H4 (cell line): ENCODE measurements around the gene LCE1E. TPM values are rescaled to one million over a fixed set of nuclear protein-coding genes. Genes with fewer than 3 reads are reported as not detected.
A peak's percentile ranks its signal among the peaks of the same experiment; 100 is the strongest.

Source experiments
- DNase-seq: peaks from one replicate; pipeline ENCODE4 v3.0.0-alpha.2; 2015; ENCODE audit warnings: low spot score
- total RNA-seq: library from RNA; depleted of rRNA; stranded (reverse); fragments of >200 nt; shearing (Covaris generic); gene quantifications from 2 replicates; pipeline ENCODE4 v1.2.3, GENCODE V29; 2014; rRNA removed

LCE1E gene
- total RNA-seq, result not detected in 2 replicates

DNA sequence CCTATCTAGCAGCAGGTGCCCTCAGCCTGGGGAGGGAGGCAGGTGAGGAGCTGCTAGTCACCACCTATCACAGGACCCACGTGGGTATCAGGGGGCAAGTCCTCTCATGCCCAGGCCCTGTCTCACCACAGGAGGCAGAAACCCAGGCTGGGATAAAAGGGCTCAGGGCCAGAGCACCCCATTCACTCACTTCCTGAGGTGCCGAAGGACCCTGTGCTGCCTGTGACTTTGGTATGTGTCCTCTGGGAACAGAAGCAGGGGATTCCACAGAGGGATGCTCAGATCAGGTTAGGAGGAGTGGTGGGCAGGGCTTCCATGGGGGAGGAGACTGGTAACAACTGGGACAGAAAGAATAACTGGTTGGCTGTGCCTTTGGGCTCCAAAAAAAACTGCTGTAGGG is at the start of gene LCE1E:
Gene LCE1E (plus strand): TSS at position 181 of the 400 bp plus-strand sequence. CDS start 1,043 bp downstream, outside the sequence.
- DNase-seq, result peak; percentile 1

DNA sequence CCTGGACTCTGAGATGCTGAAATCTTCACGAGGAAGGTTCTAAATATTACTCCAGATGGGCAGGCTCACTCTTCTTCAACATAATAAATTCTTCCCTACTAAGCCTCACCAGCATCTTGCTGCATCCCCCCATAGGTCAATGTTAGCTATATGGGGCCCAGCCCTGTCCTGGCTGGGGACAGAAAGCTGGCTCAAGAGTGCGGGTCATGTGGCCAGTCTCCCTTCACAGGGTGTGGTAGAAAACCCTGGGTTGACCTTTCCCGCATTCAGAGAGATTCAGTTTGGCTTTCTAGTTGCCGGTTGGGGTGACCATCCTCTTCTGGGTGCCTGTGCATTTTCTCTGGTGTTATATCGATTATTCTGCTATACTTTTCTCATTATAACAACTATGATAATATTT is 48.1 kb upstream of the LCE1E start:
- DNase-seq, result no peak

DNA sequence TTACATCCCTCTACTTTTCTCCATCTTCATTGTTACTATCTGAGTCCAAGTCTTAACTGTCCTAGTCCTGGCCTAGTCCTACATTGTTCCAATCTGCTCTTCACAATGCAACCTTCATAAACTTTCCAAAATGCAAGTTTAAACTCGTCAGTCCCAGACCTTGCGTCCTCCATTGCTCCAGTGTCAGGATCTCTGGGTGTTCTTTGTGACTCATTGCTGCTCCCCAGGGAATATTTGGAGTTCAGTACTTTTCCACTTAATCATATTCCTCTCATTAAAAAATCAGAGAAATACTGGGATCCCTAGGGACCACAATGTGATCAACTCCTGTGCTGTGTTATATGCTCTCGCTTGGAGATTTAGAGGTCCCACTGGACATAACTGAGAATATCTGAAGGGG is 46.2 kb upstream of the LCE1E start:
- DNase-seq, result no peak

DNA sequence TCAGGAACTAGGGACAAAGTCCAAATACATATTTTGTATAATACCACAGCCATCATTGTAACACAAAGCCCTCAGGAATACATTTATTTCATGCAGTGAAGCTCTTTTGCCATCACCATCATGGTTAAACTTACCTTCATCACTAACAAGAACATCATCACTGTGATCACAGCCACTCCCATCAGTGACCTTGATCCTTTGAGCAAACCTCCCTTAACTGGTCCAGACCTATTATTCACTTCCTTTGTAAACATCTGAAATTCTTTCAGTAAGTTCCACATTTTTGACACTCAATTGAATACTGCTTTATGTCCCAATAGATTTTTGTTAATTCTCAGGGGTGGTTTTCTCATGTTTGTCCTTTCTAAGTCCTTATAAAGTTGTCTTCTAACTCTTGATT is 44.4 kb upstream of the LCE1E start:
- no peak for DNase-seq

DNA sequence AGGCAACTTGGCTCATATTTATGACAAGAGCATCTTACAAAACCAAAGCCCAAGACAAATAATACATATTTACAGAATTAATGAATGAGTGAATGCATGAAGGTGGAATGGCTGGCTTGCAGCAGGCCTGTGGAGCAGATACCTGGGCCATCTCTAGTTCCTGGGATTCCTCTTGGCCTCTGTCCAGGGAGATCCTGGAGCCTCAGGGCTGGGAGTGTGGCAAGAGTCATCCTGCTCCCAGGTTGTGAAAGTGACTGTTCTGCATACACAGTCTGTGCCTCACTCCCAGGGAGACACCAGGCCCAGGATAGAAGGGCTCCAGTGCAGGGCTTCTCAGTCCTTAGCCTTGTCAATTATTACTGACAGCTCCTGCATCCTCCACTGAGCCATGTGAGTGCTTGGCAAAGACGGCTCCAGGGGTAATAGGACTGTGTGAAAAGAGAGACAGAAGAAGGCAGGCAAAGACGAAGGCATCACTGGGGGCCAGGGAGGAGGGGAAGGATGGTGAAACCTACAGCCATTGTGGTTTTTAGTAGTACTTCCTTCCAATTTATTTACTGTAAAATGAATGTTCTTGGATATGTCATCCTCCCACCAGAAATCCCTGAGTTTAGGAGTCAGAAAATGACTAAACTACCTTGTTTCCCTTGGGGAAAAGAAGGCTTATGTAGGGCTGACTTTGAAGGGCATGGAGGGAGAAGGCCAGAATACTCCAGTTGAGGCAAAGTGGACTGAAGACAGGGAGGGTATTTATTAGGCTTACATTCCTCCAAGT is 42.5 kb upstream of the LCE1E start:
- no peak for DNase-seq

- DNase-seq, result peak; percentile 56
These were observed 40.8 kb upstream of the LCE1E start for GRCh38 chr1:152745289-152745704.

GRCh38 chr1:152745765-152746444 is 40.2 kb upstream of the LCE1E start:
- DNase-seq, result no peak

DNA sequence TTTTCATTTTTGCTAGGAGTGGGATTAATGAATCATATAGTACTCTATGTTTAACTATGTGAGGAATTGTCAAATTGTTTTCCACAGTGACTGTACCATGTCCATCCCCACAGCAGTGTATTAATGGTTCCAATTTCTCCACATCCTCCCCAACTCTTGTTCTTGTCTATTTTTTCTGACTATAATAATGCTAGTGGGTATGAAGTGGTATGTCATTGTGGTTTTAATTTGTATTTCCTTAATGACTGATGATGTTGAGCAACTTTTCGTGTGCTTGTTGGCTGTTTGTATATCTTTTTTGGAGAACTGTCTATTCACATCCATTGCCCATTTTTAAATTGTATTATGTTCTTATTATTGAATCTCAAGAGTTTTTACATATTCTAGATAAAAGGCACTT is 38.2 kb upstream of the LCE1E start:
- DNase-seq, result no peak

DNA sequence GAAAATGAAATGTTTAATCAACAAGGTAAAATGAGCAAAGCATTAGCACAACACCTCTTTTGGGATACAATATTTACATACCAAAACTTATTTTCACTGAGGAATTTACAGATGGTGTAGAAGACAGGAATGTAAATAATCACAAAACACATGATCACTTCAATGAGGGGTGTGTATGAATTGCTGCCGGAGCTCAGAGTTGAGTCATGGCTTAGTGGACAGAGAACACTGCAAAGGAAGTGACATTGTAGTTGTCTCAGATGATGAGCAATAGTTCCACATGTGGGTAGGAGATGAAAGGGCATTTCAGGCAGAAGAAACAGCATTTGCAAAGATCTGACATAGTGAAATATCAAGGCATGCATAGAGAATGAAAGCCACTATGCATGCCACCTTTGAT is 33.8 kb upstream of the LCE1E start:
- DNase-seq, result peak; percentile 55

DNA sequence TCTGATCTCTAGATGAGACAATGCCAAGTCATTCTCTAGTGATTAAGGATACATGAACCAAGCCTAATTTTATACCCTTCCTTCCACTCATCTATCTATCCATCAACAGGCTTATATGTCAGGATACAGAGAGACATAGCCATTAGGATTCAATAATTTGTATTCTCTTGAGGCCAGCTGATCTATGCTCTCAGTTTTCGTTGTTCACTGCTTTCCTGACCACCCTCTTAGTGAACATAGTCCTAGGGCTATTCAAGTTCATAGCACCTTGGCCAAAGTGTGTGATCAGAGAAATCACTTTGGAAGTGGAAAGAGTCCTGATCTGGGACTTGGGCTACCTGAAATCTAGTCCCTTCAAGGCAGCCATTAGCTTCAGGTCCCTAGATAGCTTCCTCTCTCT is 32.5 kb upstream of the LCE1E start:
- no peak for DNase-seq

DNA sequence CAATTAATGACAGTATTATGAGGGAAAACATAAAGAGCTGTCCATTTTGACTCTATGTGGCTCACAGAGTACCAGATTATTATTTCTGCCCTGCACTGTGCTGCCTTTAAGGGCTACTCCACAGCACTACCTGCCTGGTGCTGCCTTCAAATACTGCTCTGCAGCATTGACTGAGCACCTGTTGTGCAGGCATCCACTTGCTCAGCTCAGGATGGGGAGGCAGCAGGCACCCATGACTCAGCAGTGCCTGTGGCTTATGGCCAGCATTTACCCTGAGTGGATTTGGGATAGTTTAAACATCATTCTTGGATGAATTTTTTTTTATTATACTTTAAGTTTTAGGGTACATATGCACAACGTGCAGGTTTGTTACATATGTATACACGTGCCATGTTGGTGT is 29.2 kb upstream of the LCE1E start:
- no peak for DNase-seq

- no peak for DNase-seq
These were observed 28.3 kb upstream of the LCE1E start, which contains the start of gene KPRP for GRCh38 chr1:152757747-152758146. KPRP (plus strand) TSS chr1:152758025; CDS start chr1:152759589, 1,564 bp downstream.

- no peak for DNase-seq
These were observed 27.4 kb upstream of the LCE1E start for GRCh38 chr1:152758636-152759035.

DNA sequence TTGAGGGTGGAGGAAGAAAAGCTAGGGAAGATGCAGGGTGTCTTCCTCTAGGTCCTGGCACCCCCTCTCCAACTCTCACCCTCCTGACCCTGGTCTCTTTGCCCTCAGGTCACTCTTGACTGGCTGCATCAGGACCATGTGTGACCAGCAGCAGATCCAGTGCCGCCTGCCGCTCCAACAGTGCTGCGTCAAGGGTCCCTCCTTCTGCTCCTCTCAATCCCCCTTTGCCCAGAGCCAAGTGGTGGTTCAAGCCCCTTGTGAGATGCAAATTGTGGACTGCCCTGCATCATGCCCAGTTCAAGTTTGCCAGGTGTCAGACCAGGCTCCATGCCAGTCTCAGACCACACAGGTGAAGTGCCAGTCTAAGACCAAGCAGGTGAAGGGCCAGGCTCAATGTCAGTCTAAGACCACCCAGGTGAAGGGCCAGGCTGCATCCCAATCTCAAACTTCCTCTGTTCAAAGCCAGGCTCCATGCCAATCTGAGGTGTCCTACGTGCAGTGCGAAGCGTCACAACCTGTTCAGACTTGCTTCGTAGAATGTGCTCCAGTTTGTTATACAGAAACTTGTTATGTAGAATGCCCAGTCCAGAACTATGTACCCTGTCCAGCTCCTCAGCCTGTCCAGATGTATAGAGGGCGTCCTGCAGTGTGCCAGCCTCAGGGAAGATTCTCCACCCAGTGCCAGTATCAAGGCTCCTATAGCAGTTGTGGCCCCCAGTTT is 26.4 kb upstream of the LCE1E start:
- DNase-seq, result no peak

DNA sequence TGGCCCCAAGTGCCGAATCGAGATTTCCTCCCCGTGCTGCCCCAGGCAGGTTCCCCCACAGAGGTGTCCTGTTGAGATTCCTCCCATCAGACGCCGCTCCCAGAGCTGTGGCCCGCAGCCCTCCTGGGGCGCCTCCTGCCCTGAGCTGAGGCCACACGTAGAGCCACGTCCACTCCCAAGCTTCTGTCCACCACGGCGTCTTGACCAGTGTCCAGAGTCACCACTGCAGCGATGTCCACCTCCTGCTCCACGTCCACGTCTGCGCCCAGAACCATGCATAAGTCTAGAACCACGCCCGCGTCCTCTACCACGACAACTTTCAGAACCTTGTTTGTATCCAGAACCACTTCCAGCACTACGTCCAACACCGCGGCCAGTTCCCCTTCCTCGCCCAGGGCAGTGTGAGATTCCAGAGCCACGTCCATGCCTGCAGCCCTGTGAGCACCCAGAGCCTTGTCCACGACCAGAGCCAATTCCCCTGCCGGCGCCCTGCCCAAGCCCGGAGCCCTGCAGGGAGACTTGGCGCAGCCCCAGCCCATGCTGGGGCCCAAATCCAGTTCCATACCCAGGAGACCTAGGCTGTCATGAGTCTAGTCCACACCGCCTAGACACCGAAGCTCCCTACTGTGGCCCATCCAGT is 25.4 kb upstream of the LCE1E start:
- no peak for DNase-seq

DNA sequence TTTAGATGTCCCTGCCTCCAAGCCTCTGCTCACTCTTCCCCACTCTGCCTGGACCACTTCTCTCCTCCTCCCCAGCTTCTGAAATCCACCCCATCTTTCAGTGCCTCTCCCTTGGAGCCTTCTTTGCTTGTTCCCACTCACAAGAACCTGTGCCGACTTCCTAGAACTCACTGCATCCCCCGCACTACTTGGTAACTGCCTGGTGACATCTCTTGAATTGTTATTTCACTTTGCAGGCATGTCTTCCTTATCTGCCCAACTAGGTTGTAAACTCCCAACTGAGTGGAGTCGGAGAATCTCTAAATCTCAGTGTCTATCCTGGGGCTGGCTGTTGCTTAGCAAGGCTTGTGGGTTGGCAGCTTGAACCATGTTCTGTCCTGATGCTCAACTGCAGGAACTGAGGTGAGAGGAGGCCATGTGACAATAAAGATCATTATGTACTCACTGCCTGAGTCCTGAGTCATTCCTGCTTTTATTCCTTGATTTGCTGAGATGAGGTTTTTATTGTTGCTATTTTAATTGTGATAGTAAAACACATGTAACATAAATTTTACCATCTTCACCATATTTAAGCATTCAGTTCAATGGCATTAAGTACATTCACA is 24.3 kb upstream of the LCE1E start:
- DNase-seq, result no peak

- peak; percentile 4 for DNase-seq
These were observed 17.1 kb upstream of the LCE1E start for GRCh38 chr1:152768847-152769533.

DNA sequence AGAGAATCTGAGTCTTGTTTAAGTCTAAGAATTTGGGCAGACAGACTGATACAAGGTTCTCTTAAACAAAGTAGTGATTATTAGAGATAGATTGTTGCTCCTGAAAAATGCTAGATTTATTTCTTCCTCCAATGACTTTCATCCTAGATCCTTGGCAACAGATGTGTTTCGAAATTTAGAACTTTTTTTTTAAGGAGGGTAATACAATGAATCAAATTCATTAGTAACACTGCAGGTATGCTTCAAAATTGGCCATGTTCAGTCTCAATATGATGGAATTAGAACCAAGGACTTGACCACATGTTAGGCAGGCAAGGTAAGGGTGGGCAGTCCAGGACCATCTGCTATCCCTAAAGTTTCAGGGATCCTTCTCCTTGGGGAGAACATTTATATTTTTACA is 15.6 kb upstream of the LCE1E start:
- no peak for DNase-seq

DNA sequence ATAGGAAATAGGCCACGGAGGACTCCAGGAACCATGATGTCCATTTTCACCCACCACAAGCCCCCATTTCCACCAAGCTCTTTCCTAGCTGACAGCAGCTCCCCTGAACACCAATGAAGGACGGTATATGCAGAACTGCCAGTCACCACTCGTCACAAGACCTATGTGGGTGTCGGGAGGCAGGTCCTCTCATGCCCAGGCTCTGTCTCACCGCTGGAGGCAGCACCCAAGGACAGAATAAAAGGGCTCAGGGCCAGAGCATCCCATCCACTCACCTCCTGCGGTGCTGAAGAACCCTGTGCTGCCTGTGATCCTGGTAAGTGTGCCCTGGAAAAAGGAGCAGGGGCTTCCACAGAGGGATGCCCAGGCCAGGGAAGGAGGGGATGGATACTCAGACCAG is 11.2 kb upstream of the LCE1E start, which contains the start of gene LCE1F:
Gene LCE1F (plus strand): TSS at position 266 of the 400 bp plus-strand sequence. CDS start 1,232 bp downstream, outside the sequence.
- peak; percentile 2 for DNase-seq

DNA sequence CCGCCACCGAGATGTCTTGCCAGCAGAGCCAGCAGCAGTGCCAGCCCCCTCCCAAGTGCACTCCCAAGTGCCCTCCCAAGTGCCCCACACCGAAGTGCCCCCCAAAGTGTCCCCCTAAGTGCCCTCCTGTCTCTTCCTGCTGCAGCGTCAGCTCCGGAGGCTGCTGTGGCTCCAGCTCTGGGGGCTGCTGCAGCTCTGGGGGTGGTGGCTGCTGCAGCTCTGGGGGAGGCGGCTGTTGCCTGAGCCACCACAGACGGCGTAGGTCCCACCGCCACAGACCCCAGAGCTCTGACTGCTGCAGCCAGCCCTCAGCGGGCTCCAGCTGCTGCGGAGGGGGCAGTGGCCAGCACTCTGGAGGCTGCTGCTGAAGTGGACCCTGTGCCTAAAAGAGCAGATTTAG is 9.7 kb upstream of the LCE1E start:
- peak; percentile 0 for DNase-seq
